Transverse colon (tissue), 4 donors: ENCODE data around the gene ARFGAP1. TPM values are rescaled to one million over a fixed set of nuclear protein-coding genes. Genes with fewer than 3 reads are reported as not detected.

Experiments
- DNase-seq: peaks from one replicate; pipeline ENCODE4 v3.0.0-alpha.2; 2019
- H3K27ac ChIP-seq, 4 donors: fragments of 200-600 bp; sonication (generic); 2 replicates each; pipeline ENCODE4 v1.5.1; 2016 to 2018; ENCODE audit warnings: inconsistent platforms in 4 of 4
- H3K27me3 ChIP-seq: fragments of 200-600 bp; sonication (generic); 2 replicates; pipeline ENCODE4 v1.5.1; 2017; ENCODE audit warnings: inconsistent platforms
- H3K36me3 ChIP-seq, 4 donors: fragments of 200-600 bp; sonication (generic); 2 replicates each; pipeline ENCODE4 v1.5.1; 2017 to 2019; ENCODE audit warnings: inconsistent platforms in 4 of 4
- H3K4me1 ChIP-seq, 4 donors: fragments of 200-600 bp; sonication (generic); 2 replicates each; pipeline ENCODE4 v1.5.1; 2017 to 2020; ENCODE audit warnings: inconsistent platforms in 4 of 4
- H3K4me3 ChIP-seq, 4 donors: fragments of 200-600 bp; sonication (generic); 1 replicate in 1 of 4; 2 replicates in 3 of 4; pipeline versions ENCODE4 v1.5.1 to v1.6.1; 2017 to 2019; ENCODE audit warnings: inconsistent platforms in 4 of 4
- H3K9me3 ChIP-seq, 2 donors: fragments of 200-600 bp; sonication (generic); 2 replicates each; pipeline ENCODE4 v1.5.1; 2017 to 2019; ENCODE audit warnings: inconsistent platforms in 2 of 2
- CTCF ChIP-seq, 5 experiments: fragments of 200-600 bp in 3 of 5; fragments of 450-650 bp in 2 of 5; sonication (generic) in 3 of 5; IDR thresholded peaks; 1 replicate in 2 of 5; 2 replicates in 3 of 5; pipeline ENCODE4 v1.5.1; 2016 to 2017; ENCODE audit warnings: antibody characterized with exemption in 5 of 5, inconsistent platforms in 3 of 5, mild to moderate bottlenecking in 2 of 5, moderate library complexity in 1 of 5
- EP300 ChIP-seq: sonication (generic); formaldehyde crosslinking; IDR thresholded peaks from one replicate; pipeline ENCODE4 v1.6.1; 2017; ENCODE audit warnings: antibody characterized with exemption, low read depth
- POLR2A ChIP-seq: fragments of 450-650 bp; IDR thresholded peaks from one replicate; pipeline ENCODE4 v1.6.1; 2016; ENCODE audit warnings: antibody characterized with exemption, mild to moderate bottlenecking, moderate library complexity
- POLR2AphosphoS5 ChIP-seq, 3 donors: sonication (generic); formaldehyde crosslinking; IDR thresholded peaks; one replicate each; pipeline ENCODE4 v1.6.1; 2016; ENCODE audit warnings: antibody characterized with exemption in 3 of 3
- WGBS, 2 donors: methylation state at CpG; one replicate each; pipeline ENCODE4 v1.1.5; 2018; ENCODE audit warnings: low coverage in 1 of 2; 5-methylcytosine and 5-hydroxymethylcytosine counted together
- in situ Hi-C, 4 donors: fragments of 200-750 bp; cut with MboI; loops; one replicate each; pipeline versions ENCODE4 v1.15.0 to v1.15.1; 2017; ENCODE audit warnings: low sequenced_read_pairs in 3 of 4, low pct_ligation_motif_present in 1 of 4, low pct_unique_long_range_greater_than_20kb in 1 of 4
- intact Hi-C: fragments of 100-400 bp; cut with DNase I; formaldehyde crosslinking; loops from one replicate; pipeline ENCODE4 v1.15.1; 2023; ENCODE audit warnings: low total_unique reads
- total RNA-seq, 4 donors: library from RNA; depleted of rRNA; stranded (reverse); fragments of >200 nt; gene quantifications; one replicate each; pipeline ENCODE4 v1.1.0, GENCODE V29; 2016

ARFGAP1 gene
- total RNA-seq, 4 donors from 2014 or later, result 43.8 to 200 (median 74.8) TPM

- Histone ChIP-seq H3K4me3 (no peak overlapping the region), H3K27me3 (peaks cover 79% of the 10 kb centered on the region), H3K27ac (no peak overlapping the region), H3K36me3 (no peaks in the 10 kb centered on the region), H3K9me3 (no peaks in the 10 kb centered on the region), H3K4me1 (no peaks in the 10 kb centered on the region)
- DNase-seq, result no peak
- 74 to 83% methylated on average over 6 to 16 of the region's 16 CpGs for WGBS, 2 donors
- no peak for TF ChIP-seq POLR2AphosphoS5 (IDR thresholded peaks at IDR 0.05)
- TF ChIP-seq POLR2A, result no peak
- no peak for TF ChIP-seq EP300
- no peak for TF ChIP-seq CTCF (IDR thresholded peaks at IDR 0.05)
- intact Hi-C loops (no loop called here), in situ Hi-C loops (no loop called here)
Measured at GRCh38 chr20:63297796-63298572, 25.4 kb downstream of the ARFGAP1 start.

DNA sequence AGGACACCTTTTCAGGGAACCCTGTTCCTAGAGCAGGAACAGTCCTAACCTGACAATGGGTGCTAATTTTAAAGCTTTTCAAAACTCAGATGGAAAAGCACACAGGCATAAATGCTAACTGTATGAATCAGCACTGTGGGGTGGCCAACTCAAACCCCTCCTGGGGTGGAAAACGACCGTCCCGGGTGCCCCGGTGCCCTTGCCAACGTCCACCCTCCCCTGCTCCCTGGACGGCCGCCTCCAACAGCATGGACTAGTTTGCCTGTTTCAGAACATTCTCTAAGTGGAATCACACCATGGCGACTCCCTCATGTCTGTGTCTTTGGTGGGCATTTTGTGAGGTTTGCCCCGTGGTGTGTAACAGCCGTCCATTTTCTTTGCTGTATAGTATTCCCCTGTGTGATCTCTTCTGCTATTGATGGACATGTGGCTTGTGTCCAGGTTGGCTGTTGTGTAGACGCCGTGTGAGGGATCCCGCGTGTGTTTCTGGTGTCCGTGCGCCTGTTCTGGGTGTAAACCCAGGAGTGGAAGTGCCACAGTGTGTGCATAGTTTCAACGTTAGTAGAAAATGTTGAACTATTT is 26.2 kb downstream of the ARFGAP1 start:
- H3K36me3 ChIP-seq, result no peaks in the 10 kb centered on the region
- H3K27me3 ChIP-seq, result peaks cover 79% of the 10 kb centered on the region
- no peaks in the 10 kb centered on the region for H3K9me3 ChIP-seq
- in situ Hi-C loops (no loop called here), intact Hi-C loops (no loop called here)
- H3K27ac ChIP-seq, result no peak overlapping the region
- no peak overlapping the region for H3K4me3 ChIP-seq
- no peak for DNase-seq
- WGBS, 2 donors, result 86% methylated on average over 17 of the region's 17 CpGs; no CpG with 5 or more reads in 1 of the 2 donors
- H3K4me1 ChIP-seq, result no peaks in the 10 kb centered on the region
- TF ChIP-seq EP300, result no peak
- no peak for TF ChIP-seq POLR2A
- no peak for TF ChIP-seq POLR2AphosphoS5 (IDR thresholded peaks at IDR 0.05)
- no peak for TF ChIP-seq CTCF (IDR thresholded peaks at IDR 0.05)

- intact Hi-C loops (no loop called here), in situ Hi-C loops (no loop called here)
- Histone ChIP-seq H3K4me3 (no peak overlapping the region), H3K27me3 (peaks cover 73% of the 10 kb centered on the region), H3K9me3 (no peaks in the 10 kb centered on the region), H3K27ac (no peak overlapping the region), H3K36me3 (no peaks in the 10 kb centered on the region), H3K4me1 (no peaks in the 10 kb centered on the region)
- 95 to 100% methylated on average over 1 of the region's 1 CpG for WGBS, 2 donors
- TF ChIP-seq POLR2AphosphoS5 (IDR thresholded peaks at IDR 0.05) (no peak), POLR2A (no peak), CTCF (IDR thresholded peaks at IDR 0.05) (no peak), EP300 (no peak)
- no peak for DNase-seq
Measured at GRCh38 chr20:63301671-63302070, 29.1 kb downstream of the ARFGAP1 start.

GRCh38 chr20:63303095-63303666 is 30.6 kb downstream of the ARFGAP1 start:
- DNase-seq, result no peak
- intact Hi-C loops (no loop called here), in situ Hi-C loops (no loop called here)
- Histone ChIP-seq H3K36me3 (no peaks in the 10 kb centered on the region), H3K4me3 (no peak overlapping the region), H3K27ac (no peak overlapping the region), H3K4me1 (no peaks in the 10 kb centered on the region), H3K9me3 (no peaks in the 10 kb centered on the region), H3K27me3 (peaks cover 71% of the 10 kb centered on the region)
- TF ChIP-seq POLR2A (no peak), POLR2AphosphoS5 (IDR thresholded peaks at IDR 0.05) (no peak), CTCF (IDR thresholded peaks at IDR 0.05) (no peak), EP300 (no peak)
- 48 to 52% methylated on average over 5 of the region's 5 CpGs for WGBS, 2 donors
